ENCODE measurements around the gene TGIF2.
"Not testable (repeated sequence)": the region's sequence is repeated elsewhere in the genome, so short reads cannot be mapped to it uniquely, and the experiment has no call there.

DNA sequence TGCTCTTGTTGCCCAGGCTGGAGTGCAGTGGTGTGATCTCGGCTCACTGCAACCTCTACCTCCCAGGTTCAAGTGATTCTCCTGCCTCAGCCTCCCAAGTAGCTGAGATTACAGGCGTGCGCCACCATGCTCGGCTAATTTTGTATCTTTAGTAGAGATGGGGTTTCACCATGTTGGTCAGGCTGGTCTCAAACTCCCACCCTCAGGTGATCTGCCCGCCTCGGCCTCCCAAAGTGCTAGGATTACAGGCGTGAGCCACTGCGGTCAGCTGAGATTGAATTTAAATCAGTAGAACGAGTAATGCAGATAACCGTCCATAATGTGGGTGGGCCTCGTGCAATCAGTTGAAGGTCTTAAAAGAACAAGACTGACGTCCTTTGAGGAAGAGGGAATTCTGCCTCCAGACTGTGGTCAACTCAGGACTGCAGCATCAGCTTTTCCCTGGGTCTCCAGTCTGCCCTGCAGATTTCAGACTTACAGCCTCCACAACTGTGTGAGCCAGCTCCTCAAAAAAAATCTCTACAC lies 65.5 kb downstream of the TGIF2 start:
- TF ChIP-seq, protein P1, sequence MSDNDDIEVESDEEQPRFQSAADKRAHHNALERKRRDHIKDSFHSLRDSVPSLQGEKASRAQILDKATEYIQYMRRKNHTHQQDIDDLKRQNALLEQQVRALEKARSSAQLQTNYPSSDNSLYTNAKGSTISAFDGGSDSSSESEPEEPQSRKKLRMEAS (IDR thresholded peaks at IDR 0.05) = not testable (repeated sequence)
- not testable (repeated sequence) for TF ChIP-seq EZH2 (IDR thresholded peaks at IDR 0.05; ENCODE audit: low read depth, low read length, severe bottlenecking); POLR2AphosphoS5 (IDR thresholded peaks at IDR 0.05; ENCODE audit: low read depth, low read length); CHD1 (IDR thresholded peaks at IDR 0.05; ENCODE audit: low read depth, low read length); SIRT6 (IDR thresholded peaks at IDR 0.05; ENCODE audit: low read length); SUZ12 (IDR thresholded peaks at IDR 0.05; ENCODE audit: low read length); EP300 (IDR thresholded peaks at IDR 0.05; ENCODE audit: borderline replicate concordance in 1 of 2, low read depth in 2 of 2, low read length in 2 of 2); CREB1 (IDR thresholded peaks at IDR 0.05); JUND (IDR thresholded peaks at IDR 0.05; ENCODE audit: low read length); TCF12 (IDR thresholded peaks at IDR 0.05; ENCODE audit: low read depth, low read length)
- TF ChIP-seq, protein P2, sequence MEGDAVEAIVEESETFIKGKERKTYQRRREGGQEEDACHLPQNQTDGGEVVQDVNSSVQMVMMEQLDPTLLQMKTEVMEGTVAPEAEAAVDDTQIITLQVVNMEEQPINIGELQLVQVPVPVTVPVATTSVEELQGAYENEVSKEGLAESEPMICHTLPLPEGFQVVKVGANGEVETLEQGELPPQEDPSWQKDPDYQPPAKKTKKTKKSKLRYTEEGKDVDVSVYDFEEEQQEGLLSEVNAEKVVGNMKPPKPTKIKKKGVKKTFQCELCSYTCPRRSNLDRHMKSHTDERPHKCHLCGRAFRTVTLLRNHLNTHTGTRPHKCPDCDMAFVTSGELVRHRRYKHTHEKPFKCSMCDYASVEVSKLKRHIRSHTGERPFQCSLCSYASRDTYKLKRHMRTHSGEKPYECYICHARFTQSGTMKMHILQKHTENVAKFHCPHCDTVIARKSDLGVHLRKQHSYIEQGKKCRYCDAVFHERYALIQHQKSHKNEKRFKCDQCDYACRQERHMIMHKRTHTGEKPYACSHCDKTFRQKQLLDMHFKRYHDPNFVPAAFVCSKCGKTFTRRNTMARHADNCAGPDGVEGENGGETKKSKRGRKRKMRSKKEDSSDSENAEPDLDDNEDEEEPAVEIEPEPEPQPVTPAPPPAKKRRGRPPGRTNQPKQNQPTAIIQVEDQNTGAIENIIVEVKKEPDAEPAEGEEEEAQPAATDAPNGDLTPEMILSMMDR (IDR thresholded peaks at IDR 0.05; ENCODE audit: control extremely low read depth in 1 of 3, insufficient read depth in 1 of 3, low read depth in 1 of 3, low read length in 3 of 3) = not testable (repeated sequence)
